Rectal smooth muscle tissue (tissue), 1 donor: ENCODE data around the gene INSYN2A.

ENCODE experiments used
- H3K27ac ChIP-seq: one replicate; pipeline ENCODE4 v1.7.0; 2013; ENCODE audit warnings: low read depth, low read length, inconsistent platforms
- H3K27me3 ChIP-seq: one replicate; pipeline ENCODE4 v1.7.0; 2013; ENCODE audit warnings: low read length; ENCODE audit not compliant: control insufficient read depth, insufficient read depth
- H3K36me3 ChIP-seq: one replicate; pipeline ENCODE4 v1.7.0; 2013; ENCODE audit warnings: low read length; ENCODE audit not compliant: control insufficient read depth, insufficient read depth
- H3K4me1 ChIP-seq: one replicate; pipeline ENCODE4 v1.7.0; 2013; ENCODE audit warnings: low read length; ENCODE audit not compliant: control insufficient read depth, insufficient read depth
- H3K4me3 ChIP-seq: one replicate; pipeline ENCODE4 v1.7.0; 2013; ENCODE audit warnings: low read length
- H3K9ac ChIP-seq: one replicate; pipeline ENCODE4 v1.7.0; 2013; ENCODE audit warnings: low read length

Gene INSYN2A

DNA sequence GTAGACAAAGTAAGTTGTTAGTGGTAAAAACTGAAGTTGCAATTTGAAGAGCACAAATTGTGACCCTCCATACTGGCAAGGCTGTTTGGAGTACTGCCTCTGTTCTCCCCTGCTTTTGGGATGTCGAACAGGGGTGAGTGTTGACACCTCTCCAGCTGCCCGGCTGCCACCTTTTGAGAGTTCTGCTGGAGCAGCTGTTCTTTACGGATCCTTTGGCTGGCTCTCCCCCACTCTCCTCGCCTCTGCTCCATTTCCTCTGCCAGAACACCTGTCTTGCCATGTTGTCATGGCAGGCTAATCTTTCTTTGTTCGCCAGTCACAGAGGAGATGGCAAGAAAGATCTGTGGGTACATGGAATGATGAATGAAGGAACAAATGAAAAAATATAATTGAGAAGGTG, 34.9 kb downstream of the INSYN2A start:
- H3K4me1 ChIP-seq, result peaks cover 5% of the 10 kb centered on the region
- H3K4me3 ChIP-seq, result no peak overlapping the region

DNA sequence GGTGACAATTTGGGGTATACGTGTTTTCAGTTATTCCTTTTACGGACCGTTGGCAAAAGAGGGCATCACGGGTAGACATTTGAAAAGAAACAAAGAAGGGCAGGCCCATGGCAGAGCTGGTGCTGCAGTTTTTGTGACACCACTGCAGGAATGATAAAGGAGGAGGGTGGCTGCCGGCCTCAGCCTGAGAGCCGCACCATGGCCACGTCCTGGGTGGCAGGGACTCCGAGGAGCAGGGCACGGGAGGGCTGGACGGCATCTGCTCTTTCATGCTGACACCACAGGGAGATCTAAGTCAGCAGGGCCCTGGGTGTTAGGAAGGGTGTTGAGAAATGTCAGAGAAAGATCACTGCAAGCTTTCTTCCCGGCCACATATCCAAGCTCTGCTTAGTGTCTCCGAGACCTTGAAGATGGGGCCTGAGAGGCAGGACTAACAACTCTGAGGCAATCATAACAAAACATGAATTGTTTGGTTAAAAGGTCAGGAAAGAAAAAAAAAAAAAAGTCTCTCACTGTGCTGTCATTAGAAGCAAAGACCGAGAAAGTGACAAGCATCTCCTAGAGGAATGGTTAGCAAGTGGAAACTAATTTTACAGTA, 36.6 kb downstream of the INSYN2A start:
- Histone ChIP-seq H3K4me3 (no peak overlapping the region), H3K36me3 (no peaks in the 10 kb centered on the region), H3K4me1 (peaks cover 5% of the 10 kb centered on the region), H3K27me3 (no peaks in the 10 kb centered on the region), H3K9ac (no peak overlapping the region), H3K27ac (no peak overlapping the region)

More for the DNA sequence above, 34.9 kb downstream of the INSYN2A start:
- Histone ChIP-seq H3K9ac (no peak overlapping the region), H3K27me3 (no peaks in the 10 kb centered on the region), H3K27ac (no peak overlapping the region), H3K36me3 (no peaks in the 10 kb centered on the region)

DNA sequence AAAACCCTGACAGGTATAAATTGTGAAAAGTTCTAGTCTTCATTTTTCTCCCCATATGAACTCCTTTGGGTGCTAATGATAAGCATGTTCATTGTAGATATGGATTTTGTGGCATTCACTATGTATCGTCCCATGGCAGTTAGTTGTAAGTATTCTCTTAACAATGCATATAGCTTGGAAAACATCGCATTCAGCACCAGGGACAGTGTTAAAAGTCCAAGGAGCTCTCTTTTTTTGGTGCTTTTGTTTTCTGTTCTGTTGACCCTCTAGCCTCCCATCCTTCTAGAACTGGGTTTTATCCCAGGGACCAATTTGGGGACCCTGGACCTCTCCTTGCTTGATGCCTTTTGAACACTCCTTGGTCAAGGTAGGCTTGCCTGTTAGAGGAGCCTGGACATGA, 37.7 kb downstream of the INSYN2A start:
- Histone ChIP-seq H3K4me1 (peaks cover 5% of the 10 kb centered on the region), H3K9ac (no peak overlapping the region), H3K4me3 (no peak overlapping the region), H3K27me3 (no peaks in the 10 kb centered on the region), H3K27ac (no peak overlapping the region), H3K36me3 (no peaks in the 10 kb centered on the region)

DNA sequence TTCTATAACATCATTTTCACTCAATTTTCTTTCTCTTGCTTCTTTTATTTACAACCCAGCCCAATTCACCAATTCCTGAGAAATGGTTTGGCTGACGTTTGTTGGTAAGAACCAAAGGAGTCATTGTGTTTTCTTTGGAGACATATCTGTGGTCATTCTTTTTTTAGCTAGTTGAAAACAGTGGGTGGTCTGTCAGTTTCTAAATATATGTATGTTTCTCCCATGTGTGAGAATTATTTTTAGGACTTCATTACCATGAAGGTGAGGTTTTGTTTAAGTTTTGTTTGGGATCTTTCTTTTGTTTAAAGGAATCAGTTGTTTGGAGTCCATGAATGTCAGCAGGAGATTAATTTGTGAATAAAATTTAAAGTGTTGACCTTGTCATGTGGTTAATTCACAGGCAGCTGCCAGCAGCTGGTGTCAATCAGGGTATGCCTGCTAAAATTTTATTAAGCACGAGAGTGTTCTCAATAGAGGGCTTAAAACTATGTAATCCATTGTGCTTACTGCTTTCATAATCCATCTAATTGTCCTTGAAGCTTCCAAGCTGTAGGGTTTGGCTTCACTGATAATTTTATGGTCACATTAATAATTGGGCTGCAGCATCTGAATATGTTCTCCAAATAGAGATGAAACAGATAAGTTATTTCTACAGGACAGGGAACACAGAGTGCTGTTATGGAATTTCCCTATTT, 38.7 kb downstream of the INSYN2A start:
- Histone ChIP-seq H3K27me3 (no peaks in the 10 kb centered on the region), H3K27ac (no peak overlapping the region), H3K4me3 (no peak overlapping the region), H3K36me3 (no peaks in the 10 kb centered on the region), H3K4me1 (peaks cover 5% of the 10 kb centered on the region), H3K9ac (no peak overlapping the region)

DNA sequence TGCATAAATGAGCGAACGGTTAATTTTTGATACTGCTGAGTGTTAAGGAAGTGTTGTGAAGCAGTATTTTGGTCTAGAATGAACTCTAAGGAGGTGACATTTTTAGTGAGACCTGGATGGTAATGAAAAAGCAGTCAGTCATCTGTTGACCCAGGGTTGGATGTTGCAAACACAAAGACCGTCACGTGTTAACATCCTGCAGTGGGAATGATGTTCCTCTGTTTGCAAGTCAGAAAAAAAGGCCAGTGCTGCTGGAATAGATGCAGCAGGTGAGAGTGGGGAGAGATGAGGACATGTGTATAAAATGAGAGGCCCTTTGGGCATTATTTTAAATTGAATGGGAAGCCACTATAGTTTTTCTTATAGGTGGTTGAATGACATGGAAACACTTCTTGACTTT, 39.3 kb downstream of the INSYN2A start:
- H3K9ac ChIP-seq, result no peak overlapping the region
- H3K27me3 ChIP-seq, result no peaks in the 10 kb centered on the region
- H3K4me1 ChIP-seq, result peaks cover 5% of the 10 kb centered on the region
- H3K27ac ChIP-seq, result no peak overlapping the region
- H3K4me3 ChIP-seq, result no peak overlapping the region
- no peaks in the 10 kb centered on the region for H3K36me3 ChIP-seq

DNA sequence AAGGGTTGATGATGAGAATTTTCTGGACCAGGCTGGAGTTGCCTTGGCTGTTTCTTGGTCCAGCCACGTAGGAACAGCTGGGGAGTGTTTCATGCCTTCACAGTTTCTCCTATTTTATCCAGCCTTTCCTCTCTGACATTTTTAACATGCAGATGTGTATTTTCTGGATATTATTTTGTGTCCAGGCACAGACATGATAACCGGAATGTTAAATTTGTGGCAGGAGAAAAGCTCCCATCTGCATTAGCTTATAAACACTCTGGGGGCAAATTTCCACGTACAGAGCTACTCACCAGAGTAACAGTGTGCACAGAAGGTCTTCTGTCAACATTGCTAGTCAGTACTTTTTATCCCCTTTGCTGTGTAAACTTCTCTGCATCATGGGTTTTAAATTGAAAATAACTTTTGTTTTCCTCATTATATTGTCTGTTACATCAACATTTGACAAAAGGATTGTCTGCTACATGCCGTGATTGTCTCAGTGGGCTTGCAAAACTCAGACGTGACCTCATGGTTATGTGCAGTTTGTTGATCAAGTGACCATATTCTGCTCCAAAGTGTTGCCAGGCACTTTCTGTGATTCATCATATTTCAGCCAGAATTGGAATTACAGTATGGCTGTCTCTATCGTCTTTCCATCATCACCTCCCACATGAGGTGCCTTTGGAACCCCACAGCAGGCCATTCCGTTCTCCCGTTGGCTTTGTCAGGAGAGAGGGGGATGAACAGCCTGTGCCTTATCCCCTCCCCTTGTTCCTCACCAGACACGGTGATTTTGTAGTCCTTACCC, 41.4 kb downstream of the INSYN2A start:
- Histone ChIP-seq H3K36me3 (no peaks in the 10 kb centered on the region), H3K27me3 (no peaks in the 10 kb centered on the region), H3K27ac (no peak overlapping the region), H3K9ac (no peak overlapping the region), H3K4me1 (peaks cover 4% of the 10 kb centered on the region), H3K4me3 (no peak overlapping the region)

DNA sequence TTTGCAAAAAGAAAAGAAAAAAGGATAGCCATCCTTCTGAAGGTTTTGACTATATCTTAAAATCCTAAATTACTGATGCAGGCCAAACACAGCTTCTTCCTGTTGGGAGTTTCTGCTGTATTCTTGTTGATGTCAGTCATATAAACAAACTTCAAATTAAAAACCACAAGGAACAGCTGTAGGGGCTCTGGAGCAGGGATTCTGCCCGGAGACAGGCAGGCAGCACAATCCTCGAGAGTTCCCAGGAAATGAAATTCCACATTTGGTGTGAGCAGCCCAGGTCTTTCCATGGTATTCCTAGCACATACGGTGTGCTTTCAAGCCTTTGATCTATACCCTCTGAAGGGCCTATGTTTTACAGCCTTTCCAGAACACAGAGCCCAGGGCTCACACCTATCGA, 43.2 kb downstream of the INSYN2A start:
- no peak overlapping the region for H3K27ac ChIP-seq
- H3K4me1 ChIP-seq, result no peaks in the 10 kb centered on the region
- H3K36me3 ChIP-seq, result no peaks in the 10 kb centered on the region
- H3K4me3 ChIP-seq, result no peak overlapping the region
- no peak overlapping the region for H3K9ac ChIP-seq
- H3K27me3 ChIP-seq, result no peaks in the 10 kb centered on the region

DNA sequence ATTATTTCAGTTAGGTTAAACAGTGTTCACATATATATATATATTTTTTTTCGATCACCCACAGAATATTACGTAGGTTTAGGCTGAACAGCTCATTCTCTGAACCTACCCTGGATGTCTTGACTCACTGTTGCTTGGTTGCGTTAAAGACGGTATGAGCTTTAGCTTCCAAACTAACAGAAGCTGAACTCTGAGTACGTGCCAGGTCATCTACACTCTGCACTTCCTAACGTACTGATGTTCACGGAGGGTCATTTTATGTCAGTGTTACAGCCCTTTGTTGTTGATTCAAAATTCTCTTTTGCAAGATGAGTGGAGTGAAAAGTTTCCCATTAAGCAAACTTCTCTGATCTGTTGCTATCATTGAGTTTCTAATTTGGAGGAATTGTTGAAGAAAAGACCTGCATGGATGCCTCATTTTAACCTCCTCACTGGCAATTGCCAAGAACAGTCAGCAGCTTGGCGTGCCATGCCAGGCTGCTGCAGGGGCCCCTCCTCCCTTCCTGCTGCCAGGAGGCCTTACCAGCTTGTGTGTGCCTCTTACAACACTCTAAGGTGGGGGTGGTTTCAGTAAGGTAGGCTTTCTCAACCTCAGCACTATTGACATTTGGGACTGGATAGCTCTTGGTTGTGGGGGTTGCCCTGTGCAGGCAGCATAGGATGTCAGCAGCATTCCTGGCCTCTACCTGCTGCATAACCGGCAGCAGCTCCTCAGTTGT, 44.3 kb downstream of the INSYN2A start:
- Histone ChIP-seq H3K27me3 (no peaks in the 10 kb centered on the region), H3K9ac (no peak overlapping the region), H3K4me3 (no peak overlapping the region), H3K27ac (no peak overlapping the region), H3K4me1 (no peaks in the 10 kb centered on the region), H3K36me3 (no peaks in the 10 kb centered on the region)

DNA sequence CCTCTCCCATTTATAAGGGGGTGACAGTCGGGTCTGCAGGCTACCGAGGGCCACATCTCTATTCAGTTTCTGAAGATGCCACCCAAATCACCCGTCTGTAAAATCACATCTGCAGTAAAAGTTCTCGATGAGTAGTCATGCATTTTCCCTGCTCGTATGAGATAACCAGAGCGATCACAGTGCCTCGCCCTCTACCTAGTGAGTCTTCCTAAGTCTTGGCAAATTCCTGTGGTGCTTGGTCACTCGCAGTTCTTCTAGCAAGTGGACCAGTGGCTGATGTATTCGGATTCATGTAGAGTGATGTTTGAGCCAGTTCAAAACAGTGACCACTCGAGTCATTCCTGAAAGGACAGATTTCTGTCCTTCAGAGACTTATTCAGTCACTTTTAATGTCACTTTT, 44.9 kb downstream of the INSYN2A start:
- no peaks in the 10 kb centered on the region for H3K27me3 ChIP-seq
- no peaks in the 10 kb centered on the region for H3K36me3 ChIP-seq
- H3K4me3 ChIP-seq, result no peak overlapping the region
- H3K9ac ChIP-seq, result no peak overlapping the region
- H3K4me1 ChIP-seq, result no peaks in the 10 kb centered on the region
- no peak overlapping the region for H3K27ac ChIP-seq

DNA sequence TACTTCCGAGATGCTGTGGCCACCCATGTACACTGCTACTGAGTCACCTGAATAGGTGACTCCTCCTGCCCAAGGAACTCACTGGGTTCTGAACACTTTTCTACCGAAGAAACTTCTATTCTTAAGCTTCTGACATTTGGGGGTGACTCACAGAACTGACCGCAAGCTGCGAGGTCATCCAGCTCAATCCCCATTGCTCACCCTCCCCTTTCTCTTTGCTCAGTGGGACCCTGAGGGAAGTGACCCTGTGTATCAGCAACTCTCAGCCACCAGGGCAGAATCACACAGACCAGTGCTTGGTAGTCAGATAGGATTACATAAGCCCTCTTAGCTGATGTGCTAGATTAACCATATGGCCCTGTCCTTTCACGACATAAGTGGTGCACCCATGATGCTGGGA, 46.3 kb downstream of the INSYN2A start:
- Histone ChIP-seq H3K9ac (no peak overlapping the region), H3K4me1 (no peaks in the 10 kb centered on the region), H3K27ac (no peak overlapping the region), H3K36me3 (no peaks in the 10 kb centered on the region), H3K27me3 (no peaks in the 10 kb centered on the region), H3K4me3 (no peak overlapping the region)

DNA sequence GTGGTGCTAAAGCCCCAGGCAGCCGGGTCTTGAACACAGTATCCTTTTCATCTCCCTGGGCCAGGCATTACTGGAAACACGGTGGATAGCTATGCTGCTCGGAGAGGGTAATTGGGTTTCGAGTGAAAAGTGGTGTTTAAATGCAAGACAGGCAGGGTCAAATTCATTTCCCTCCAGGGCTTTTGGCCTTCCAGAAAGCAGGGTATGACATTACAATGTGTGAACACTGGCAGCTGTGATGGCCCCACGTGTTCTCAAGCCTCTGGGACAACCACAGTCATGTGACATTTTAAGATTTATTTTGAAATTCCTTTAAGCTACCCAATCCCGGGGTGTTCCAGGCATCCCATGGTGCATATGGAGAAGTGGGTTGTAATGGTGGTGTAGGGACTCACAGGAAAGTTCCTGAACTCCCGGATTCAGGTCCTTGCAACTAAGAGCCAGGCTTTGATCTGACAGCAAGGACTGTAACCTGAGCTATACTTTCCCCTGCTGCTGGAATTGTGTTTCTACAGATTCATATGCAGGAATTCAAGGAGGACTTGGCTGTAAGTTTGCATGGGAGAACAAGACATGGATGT, 46.8 kb downstream of the INSYN2A start:
- no peak overlapping the region for H3K9ac ChIP-seq
- H3K4me3 ChIP-seq, result no peak overlapping the region
- H3K4me1 ChIP-seq, result no peaks in the 10 kb centered on the region
- H3K27me3 ChIP-seq, result no peaks in the 10 kb centered on the region
- H3K36me3 ChIP-seq, result no peaks in the 10 kb centered on the region
- no peak overlapping the region for H3K27ac ChIP-seq

DNA sequence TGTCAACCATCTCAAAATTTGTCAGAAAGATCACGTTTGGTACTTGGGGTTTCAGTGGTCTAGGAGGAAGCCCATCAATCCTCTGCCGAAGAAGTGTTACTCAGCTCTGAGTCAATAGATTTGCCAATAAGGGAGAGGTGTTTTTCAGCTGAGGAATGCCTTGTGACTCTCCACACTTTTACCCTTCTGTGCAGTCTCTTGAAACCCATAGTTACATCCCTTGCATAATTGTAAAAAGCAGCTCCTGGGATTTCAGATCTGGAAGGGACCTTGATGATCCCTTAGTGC, 47.5 kb downstream of the INSYN2A start:
- H3K27ac ChIP-seq, result no peak overlapping the region
- no peaks in the 10 kb centered on the region for H3K27me3 ChIP-seq
- no peaks in the 10 kb centered on the region for H3K4me1 ChIP-seq
- no peak overlapping the region for H3K4me3 ChIP-seq
- H3K36me3 ChIP-seq, result no peaks in the 10 kb centered on the region
- no peak overlapping the region for H3K9ac ChIP-seq
